Thyroid gland (tissue), 4 donors: ENCODE measurements around the gene CDC25C.

ENCODE experiments used
- CTCF ChIP-seq, 6 experiments: fragments of 200-600 bp in 3 of 6; fragments of 450-650 bp in 3 of 6; sonication (generic) in 3 of 6; IDR thresholded peaks; one replicate each; pipeline ENCODE4 v1.5.1; 2016 to 2019; ENCODE audit warnings: antibody characterized with exemption in 6 of 6, mild to moderate bottlenecking in 2 of 6, inconsistent platforms in 1 of 6, moderate library complexity in 1 of 6
- POLR2A ChIP-seq, 2 donors: fragments of 450-650 bp; IDR thresholded peaks; one replicate each; pipeline ENCODE4 v1.6.1; 2017; ENCODE audit warnings: antibody characterized with exemption in 2 of 2, mild to moderate bottlenecking in 2 of 2, moderate library complexity in 1 of 2

- TF ChIP-seq CTCF (IDR thresholded peaks at IDR 0.05), result no peak
- no peak for TF ChIP-seq POLR2A (IDR thresholded peaks at IDR 0.05)
These were observed 39.9 kb upstream of the CDC25C start for GRCh38 chr5:138371454-138371853.
